ENCODE data around the gene VAV2.
A peak's percentile ranks its signal among the peaks of the same experiment; 100 is the strongest.
"Not testable (repeated sequence)": the region's sequence is repeated elsewhere in the genome, so short reads cannot be mapped to it uniquely, and the experiment has no call there.

The VAV2 gene

DNA sequence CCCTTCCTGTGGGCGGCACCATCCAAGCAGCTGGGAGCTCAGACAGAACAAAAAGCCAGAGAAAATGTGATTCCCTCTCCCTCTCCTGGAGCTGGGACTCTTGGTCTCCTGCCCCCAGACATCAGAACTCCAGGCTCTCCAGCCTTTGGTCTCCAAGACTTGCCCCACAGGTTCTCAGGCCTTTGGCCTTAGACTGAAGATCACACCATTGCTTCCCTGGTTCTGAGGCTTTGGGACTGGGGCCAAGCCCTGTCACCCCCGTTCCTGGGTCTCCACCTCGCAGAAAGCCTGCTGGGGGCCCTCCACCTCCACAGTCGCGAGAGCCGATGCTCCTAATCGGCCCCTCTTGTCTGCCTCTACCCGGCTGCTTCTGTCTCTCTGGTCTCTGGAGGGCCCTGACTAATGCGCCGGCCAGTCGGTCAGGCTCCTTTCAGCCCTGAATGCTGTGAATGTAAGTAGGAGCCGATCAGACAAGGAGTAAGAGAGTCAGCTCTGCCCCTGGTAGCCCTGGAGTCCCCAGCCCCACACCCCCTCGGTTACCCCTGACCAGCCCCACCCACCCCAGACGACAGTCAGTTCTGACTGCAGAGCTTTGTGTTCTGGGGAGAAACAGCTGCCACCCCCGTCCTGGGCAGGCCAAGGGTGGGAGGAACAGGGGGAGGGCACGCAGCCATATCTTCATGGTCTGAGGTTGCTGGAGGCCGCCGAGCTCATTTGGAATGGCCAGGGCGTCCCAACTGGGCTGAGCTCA is 57.5 kb downstream of the VAV2 start:
- no peak for DNase-seq

DNA sequence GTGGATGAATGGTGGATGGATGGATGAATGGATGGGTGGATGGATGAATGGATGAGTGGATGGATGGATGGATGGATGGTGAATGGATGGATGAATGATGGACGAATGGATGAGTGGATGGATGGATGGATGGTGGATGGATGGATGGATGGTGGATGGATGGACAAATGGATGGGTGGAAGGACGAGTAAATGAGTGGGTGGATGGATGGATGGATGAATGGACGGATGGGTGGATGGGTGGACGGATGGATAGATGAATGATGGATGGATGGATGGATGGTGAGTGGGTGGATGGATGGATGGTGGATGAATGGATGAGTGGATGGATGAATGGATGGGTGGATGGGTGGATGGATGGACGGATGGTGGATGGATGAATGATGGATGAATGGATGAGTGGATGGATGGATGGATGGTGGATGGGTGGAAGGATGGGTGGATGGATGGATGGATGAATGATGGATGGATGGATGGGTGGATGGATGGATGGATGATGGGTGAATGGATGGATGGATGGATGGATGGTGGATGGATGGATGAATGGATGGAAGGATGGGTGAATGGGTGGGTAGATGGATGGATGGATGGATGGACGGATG is 58.6 kb downstream of the VAV2 start:
- DNase-seq, result no peak

DNA sequence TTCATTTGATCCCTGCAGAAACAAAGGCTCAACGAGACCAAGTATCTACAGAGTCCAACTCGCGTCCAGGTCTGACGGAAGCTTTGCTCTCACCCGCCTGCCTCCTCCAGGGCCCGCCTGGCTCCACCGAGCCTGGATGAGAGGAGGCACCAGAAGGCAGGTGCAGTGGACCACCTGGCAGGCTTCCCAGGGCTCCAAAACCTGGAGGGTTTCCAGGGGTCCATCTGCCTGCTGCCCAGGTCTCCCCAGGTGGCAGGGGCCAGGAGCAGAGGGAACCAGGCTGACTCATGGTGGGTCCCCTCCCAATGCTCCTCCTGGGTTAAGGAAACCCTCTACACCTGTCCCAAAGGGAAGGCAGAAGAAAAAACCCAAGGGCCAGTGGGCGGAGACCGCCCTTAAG is 59.5 kb downstream of the VAV2 start:
- peak; percentile 61 for DNase-seq

DNA sequence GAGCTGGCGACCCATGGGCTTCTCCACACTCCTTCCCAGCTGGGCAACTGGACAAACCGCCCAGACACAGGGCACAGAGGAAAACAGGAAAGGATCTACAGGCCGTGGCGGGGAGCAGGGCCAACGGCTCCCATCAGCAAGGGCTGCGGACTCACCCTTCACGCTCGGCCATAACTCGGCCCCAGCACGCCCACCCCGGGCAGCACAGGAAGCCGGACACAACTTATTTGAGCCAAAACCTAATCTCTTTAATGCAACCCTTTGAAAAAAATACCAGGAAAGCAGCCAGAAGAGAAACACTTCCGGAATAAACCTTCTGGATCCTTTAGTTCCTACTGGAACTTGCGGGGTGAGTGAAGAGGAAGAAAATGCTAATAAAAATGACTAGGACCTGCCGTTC is 59.9 kb downstream of the VAV2 start:
- DNase-seq, result no peak

DNA sequence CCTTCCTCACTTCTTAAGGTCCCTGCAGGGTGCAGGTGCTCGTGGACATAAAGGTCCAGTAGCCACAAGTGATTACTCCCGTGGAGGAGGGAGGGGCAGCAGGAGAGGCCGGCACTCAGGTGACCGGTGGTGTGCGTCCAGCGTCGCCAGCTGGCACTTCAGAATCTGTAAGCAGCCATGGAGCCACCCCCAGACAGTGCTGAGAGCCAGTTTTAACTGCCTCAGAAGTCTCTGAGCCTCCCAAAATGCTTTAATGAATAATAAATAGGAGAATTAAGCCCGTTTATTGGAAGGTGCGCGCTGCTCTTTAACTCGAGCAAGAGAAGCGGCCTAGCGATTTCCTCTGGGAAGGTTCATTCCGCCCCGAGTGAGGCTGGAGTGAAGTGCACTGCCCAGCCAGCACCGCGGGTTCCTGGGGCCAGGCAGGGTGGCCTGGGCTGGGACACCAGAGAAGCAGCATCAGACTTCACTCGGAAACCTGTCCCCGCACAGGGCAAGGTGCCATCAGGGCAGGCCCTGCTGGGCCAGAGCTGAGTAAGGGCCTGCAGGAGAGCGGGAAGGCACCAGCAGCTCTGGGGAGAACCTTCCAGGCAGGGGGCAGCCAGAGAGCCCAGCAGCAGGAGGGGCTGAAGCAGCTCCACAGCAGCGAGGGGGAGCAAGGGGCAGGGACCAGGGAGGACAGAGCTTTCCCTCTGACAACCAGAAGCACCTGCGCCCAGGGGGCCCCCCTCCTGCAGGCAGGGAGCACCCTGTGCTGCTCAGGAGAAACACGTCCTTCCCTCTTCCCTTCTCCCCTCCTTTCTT is 61.2 kb downstream of the VAV2 start:
- DNase-seq, result peak; percentile 36

DNA sequence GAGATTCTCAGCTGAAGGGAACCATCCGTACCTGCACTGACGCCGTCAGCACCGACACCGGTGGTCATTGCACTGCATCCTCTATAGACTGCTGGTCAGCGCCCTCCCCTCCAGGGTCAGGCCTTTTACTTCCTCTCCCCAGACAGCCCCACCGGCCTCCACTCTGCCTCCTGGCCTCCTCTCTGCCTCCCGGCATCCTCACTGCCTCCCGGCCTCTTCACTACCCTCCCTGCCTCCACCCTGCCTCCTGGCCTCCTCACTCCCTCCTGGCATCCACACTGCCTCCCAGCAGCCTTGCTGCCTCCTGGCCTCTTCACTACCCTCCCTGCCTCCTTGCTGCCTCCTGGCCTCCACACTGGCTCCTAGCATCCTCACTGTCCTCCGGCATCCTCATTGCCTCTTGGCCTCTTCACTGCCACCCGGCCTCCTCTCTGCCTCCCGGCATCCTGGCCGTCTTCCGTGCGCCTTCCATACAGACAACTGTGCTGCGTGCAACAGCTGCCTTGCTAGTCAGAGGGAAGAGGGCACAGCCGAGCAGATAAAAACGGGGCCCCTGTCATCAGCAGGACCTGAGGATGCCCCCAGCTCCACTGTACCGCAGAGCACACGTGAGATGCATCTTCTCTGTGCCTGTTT is 62.0 kb downstream of the VAV2 start:
- no peak for DNase-seq

DNA sequence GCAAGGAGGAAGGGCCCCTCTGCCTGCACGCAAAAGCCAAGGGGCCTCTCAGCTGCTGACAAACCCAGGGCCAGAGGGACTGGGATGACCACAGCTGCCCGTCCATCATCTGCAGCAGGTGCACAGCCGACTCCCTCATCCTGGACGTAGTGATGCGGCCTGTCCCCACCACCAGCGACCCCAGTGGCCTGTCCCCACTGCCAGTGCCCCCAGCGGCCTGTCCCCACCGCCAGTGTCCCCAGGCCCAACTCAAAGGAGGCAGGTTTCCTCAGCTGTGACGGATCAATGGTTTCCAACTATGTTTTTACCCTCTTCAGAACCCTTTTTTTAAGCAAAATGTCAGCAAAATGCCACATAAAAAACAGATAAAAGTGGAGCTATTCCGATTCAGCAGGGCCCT is 62.5 kb downstream of the VAV2 start:
- DNase-seq, result no peak

DNA sequence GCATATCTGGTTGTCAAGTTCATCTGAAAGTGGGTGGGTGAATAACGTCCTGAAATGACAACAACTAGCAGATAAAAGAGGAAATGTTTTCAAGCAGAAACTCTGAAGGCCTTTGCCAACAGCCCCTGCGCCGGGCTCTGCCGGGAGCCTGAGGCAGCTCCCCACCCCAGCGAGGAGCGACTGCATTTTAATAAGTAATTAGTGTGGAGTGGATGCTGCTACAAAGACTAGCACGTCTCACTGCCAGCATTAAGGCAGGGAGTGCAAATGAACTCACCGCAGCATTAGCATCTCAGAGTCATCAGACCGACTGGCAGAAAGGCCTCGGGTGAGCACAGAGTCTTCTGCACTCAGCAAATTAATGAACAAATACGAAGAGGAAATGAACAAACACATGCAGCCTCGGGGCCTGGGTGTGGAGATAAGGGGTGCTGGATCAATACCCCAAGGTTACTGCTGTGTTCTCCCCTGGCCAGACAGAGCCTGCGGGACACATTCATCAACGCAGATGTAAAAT is 63.8 kb downstream of the VAV2 start:
- DNase-seq, result no peak

DNA sequence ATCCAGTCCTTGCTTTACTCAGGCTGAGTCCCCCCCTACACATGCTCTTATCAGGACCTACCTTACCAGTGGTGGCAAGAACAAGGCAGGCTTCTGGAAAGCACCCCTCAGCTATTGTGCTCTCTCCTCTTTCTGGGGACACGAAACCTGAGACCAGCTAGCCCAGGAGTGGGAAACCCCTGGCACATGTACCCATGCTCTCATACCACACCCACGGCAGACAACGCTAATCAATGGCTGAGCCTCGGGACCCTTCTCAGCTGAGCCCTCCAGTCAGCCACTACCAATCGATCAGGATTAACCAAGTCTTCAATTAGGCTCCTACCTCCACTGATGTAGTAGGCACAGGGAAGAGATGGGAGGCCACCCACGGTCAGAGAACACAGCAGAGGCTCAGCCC is 65.1 kb downstream of the VAV2 start:
- no peak for DNase-seq

DNA sequence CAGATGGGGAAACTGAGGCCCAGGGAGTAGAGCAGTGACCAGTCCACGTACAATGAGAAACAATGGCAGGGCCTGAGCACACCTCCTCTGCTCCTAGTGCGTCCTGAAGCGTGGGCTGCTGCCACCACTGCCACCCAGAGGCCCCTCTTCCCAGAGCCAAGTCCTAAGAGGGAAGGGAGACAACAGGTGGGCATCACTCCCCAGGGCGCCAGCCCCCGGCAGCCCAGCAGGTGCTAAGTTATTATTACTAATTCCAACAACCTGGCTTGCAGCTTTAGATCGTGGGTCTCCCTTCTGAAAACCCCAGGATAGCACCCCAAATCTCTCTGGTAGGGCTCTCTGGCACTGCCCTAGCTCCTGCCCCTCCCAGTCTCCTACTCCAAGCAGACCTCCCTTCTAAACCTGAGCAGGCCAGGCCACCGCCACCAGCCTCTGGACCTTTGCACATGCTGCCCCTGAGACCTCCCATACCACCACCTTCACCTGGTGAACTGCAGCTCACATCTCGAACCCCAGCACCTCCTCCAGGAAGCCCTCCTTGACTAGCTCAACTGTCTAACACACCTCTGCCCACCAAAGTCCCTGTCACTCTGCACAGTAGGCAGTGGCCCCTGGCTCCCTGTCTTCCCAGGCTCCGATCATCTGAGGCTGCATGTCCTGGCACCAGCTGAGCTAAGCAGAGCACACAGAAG is 65.8 kb downstream of the VAV2 start:
- no peak for DNase-seq

DNA sequence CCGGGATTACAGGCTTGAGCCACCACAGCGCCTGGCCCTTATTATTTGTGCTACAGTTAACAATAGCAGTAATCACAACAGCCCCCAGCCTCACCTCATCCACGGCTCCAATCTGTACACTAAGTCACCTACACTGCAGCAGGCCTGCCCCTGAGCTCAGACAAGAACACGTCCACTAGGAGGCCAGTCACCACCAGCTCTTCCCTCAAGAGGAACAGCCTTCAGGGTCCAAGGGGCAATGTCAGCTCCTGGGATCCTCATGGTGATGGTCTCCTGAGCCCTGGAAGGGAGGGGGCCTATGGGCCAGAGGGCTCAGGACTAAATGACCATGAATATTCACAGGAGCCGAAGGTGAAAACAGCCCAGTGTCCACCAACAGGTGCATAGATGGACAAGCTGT is 67.7 kb downstream of the VAV2 start:
- DNase-seq, result no peak

DNA sequence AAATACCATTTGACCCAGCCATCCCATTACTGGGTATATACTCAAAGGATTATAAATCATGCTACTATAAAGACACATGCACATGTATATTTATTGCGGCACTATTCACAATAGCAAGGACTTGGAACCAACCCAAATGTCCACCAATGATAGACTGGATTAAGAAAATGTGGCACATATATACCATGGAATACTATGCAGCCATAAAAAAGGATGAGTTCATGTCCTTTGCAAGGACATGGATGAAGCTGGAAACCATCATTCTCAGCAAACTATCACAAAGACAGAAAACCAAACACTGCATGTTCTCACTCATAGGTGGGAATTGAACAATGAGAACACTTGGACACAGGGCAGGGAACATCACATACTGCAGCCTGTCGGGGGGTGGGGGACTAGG is 68.5 kb downstream of the VAV2 start:
- not testable (repeated sequence) for DNase-seq

DNA sequence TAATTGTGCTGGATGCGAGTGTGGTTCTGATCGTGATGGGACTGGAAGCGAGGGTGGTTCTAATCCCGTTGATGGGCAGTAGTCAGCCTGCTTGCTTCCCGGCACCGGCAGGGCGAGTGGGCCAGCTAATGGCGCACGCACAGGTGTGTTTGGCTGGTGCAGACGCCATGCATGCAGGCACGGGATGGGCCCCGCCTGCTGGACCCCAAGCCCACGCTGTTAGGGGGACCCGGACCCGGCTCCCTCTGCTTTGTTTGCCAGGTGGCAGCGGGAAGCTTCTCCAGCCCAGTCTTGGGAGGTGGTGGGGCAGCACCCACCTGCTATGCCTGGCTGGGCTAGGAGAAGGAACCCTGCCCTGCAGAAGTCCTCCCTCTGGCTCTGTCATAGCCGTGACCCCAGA is 70.3 kb downstream of the VAV2 start:
- DNase-seq, result no peak

DNA sequence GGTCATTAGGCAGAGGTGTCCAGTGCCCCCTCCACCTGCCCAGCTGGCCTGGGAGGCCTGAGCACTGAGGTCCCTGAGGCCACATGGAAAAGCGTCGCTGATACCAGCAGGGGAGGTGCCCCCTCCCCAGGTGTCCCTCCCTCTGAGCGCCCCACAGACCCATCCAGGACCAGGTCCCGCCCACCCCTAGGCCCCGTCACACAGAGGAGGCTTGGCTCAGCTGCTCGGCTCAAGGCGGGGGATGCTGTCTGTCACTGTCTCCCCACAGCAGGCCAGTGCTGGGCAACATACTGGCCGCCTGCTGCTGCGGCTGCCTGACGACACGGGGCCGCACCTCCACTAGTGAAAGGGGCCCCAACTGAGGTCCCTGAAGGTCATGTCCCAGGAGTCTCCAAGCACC is 71.7 kb downstream of the VAV2 start:
- DNase-seq, result no peak

DNA sequence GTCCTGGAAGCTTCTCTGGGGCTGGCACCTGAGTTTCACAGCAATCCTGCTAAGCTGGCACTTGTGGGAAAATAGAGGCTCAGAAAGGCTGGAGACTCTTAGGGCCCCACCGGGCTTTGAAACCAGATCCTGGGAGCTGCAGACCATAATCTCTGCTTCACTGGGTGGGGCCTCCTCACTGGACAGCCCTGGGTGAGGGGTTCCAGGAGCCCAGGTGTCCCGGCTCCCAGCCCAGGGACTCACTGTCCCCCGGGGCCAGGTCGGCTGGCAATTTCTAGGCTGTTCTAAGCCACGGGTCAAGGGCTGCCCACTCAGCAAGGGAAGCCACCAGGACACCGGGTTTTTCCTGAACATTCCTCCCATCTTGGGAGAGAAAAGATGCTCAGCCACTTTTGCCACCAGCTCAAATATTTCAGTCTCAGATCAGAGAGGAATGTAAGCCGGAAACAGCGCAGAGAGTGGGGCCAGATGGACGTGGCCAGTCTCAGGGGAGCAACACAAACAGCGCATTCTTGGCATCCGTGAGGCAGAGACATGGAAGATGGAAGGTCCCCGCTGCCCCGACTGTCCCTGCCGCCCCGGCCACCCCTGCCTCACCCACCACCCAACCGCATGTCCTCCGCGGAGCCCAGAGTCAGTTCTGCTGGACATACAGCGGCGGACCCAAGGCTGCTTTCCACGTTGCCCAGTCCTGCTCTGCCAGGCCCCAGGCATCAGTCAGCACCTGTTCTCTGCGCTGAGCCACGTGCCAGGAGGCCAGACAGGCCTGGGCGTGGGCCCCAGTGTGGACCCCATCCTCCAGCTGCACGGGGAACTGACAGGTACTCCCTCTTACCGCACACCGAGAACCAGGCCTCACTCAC is 72.6 kb downstream of the VAV2 start:
- DNase-seq, result no peak

DNA sequence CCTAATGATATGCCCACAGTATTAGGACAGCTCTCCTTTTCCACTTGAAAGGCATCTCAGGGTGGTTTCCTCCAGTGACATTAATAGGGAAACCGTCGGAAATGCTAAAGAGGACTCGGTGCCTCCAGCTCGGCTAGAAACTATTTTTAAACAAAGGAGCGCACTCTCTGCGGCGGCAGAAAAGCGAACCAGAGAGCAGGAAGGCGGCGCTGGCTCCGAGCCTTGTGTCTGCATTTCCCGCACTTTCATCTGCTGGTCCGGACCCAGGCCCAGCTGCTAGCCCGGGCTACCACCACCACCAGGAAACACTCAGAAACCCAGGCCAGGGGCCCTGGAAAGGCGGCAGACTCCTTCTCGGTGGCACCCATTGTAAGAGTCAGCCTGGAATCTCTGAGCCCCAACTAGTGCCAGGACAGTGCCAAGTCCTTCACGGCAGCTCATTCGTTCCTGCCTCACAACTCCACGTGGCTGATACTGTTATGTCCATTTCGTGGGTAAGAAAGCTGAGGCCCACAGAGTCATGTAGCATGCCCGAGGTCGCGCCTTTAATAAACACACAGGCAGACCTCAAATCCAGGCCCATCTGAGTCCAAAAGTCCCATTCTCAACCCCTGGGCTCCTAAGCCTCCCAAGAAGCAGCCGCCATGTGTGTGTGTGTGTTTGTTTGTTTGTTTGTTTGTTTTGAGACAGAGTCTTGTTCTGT is 73.9 kb downstream of the VAV2 start:
- DNase-seq, result no peak

DNA sequence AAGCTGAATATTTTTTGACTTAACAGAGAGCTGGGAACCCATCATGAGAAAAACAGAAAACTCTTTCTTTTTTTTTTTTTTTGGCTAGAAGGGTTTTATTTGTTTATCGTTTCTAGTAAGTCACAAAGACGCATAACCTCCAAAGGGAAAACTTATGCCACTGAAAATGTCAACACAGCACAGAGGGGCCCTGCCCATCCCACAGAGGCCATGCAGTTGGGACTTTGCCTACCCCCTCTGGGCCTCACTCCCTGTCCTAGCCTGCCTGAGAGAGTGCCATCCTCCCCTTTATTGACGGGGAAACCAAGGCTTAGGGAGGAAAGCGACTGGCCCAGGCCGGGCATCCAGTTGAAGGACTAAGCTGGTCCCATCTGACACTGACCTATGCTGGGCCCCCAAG is 74.7 kb downstream of the VAV2 start:
- DNase-seq, result no peak

DNA sequence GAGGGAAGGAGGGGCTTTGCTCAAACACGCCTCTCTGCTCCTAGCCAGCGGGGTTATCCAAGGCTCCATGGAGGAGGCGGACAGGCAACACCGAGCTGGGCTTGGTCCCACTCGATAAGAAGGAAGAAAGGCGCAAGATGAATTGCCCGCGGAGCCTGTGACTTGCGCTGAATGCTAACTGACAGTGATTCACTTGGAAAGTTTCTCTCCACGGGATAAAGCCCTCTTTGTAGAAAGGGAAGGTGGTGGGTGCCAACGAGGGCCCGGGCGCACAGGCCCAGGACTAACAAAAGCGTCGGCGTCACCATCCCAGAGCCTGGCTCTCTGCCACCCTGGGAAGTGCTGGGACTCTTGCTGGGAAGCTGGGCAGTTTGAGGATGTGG is 76.0 kb downstream of the VAV2 start:
- DNase-seq, result no peak

DNA sequence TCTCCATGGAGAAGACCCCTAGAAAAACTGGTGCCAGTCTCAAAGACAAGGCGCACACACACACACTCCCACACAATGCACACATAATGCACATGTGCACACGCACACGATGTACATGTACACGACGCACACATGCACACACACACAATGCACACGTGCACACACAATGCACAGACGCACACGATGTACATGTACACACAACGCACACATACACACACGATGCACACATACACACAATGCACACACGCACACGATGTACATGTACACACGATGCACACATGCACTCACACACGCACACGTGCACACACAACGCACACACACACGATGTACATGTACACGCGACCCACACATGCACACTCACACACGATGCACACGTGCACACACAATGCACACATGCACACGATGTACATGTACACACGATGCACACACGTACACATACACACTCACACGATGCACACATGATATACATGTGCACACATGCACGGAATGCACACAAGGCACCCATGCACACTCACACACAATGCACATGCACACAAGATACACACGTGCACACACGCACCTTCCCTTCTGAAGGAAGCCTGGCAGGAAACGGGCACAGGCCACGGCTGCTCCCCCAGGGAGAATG is 76.5 kb downstream of the VAV2 start:
- no peak for DNase-seq

DNA sequence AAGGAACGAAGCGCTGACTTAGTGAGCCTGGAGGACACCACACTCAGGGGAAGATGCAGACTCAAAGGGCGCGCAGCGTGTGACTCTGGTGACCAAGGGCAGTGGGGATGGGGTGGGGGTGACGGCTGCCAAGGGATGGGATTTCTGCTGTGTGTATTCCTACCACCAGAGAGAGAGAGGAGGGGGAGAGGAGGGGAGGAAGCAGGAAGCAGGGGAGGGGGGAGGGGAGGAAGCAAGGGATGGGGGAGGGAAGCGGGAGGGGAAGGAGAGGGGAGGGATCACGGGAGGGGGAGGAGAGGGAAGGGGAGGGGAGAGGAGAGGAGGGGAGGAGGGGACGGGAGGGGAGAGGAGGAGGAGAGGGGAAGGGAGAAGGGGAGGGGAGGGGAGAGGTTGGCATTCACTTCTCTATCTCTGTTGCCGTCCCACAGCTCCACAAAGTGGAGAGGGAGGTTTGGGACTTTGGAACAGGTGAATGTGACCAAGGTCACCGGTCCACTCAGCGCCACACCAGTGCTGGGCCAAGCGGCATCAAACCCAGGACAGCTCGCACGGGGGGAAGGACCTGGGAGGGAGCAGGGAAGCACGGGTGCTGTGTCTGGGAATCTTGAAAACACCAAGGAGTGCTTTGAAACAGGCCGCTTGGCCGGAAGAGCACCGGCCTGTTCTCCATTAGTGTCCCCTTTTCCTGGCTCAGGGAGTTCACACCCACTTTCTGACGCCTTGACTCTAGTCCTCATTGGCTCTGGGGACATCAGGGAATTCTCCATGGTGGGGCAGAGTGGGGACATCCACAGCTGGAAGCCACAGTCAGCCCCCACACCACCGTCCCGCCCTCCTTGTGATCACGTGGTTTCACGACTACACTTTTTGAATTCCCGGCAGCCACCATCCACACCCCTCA is 77.4 kb downstream of the VAV2 start:
- no peak for DNase-seq

Measured in NCI-H345 (cell line).